GM23248 (cell line): Measurements from ENCODE around the gene PLEKHG4B.

ENCODE experiments used
- EZH2 ChIP-seq: fragments of 200-600 bp; sonication (generic); IDR thresholded peaks from 2 replicates; pipeline ENCODE4 v1.6.1; 2018; ENCODE audit warnings: antibody characterized with exemption, mild to moderate bottlenecking; ENCODE audit not compliant: insufficient read depth, poor library complexity, severe bottlenecking
- EZH2phosphoT487 ChIP-seq: fragments of 200-600 bp; sonication (generic); IDR thresholded peaks from 2 replicates; pipeline ENCODE4 v1.6.1; 2018; ENCODE audit warnings: antibody characterized with exemption, moderate library complexity, mild to moderate bottlenecking, low read depth; ENCODE audit not compliant: insufficient read depth

DNA sequence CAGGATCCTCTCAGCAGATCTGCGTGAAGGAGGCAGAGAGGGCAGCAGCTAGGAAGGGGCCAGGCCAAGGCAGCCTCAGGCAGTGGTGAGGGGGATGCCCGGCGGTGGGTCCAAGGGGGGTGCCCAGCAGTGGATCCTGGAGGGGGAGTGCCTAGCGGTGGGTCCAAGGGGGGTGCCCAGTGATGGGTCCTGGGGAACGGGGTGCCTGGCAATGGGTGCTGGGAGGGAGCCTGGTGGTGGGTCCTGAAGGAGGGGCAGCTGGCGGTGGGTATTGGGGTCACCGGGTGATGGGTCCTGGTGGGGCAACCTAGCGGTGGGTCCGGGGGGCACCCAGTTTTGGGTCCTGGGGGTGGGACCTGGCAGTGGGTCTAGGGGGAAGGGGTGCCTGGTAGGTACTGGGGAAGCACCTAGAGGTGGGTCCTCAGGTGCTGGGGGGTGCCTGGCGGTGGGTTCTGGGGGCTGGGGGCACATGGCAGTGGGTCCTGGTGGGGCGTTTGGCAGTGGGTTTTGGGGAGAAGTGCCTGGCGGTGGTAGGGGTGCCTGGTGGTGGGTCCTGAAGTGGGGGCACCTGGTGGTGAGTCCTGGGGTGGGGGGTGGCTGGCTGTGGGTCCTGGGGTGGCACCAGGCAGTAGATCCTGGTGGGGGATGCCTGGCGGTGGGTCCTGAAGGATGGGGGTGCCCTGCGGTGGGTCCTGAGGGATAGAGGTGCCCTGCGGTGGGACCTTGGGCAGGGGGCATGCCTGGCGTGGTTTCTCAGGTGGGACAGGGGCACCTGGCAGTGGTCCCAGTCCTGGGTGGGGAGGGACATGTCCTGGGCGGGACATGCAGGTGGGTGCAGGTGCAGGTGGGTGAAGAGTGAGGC is 101.2 kb downstream of the PLEKHG4B start:
- no peak for TF ChIP-seq EZH2
- no peak for TF ChIP-seq EZH2phosphoT487
